Measurements from ENCODE around the gene EYS. TPM values are rescaled to one million over a fixed set of nuclear protein-coding genes. Genes with fewer than 3 reads are reported as not detected.

The EYS gene
- total RNA-seq, 2 donors from 2014 or later, result not detected

GRCh38 chr6:64404396-64404795 is 1302.6 kb downstream of the EYS start:
- Histone ChIP-seq H3K9me3 (no peaks in the 10 kb centered on the region), H3K4me3 (no peak overlapping the region)
- no peak for DNase-seq (ENCODE audit: low spot score)

GRCh38 chr6:64383277-64383676 is 1323.7 kb downstream of the EYS start:
- H3K27me3 ChIP-seq, result no peaks in the 10 kb centered on the region
- H3K36me3 ChIP-seq, result no peaks in the 10 kb centered on the region
- DNase-seq (ENCODE audit: low spot score), result no peak
- H3K4me3 ChIP-seq, result no peak overlapping the region
- H3K4me1 ChIP-seq, result no peaks in the 10 kb centered on the region
- no peak overlapping the region for H3K27ac ChIP-seq
- H3K9me3 ChIP-seq, result no peaks in the 10 kb centered on the region
- TF ChIP-seq, protein P1, sequence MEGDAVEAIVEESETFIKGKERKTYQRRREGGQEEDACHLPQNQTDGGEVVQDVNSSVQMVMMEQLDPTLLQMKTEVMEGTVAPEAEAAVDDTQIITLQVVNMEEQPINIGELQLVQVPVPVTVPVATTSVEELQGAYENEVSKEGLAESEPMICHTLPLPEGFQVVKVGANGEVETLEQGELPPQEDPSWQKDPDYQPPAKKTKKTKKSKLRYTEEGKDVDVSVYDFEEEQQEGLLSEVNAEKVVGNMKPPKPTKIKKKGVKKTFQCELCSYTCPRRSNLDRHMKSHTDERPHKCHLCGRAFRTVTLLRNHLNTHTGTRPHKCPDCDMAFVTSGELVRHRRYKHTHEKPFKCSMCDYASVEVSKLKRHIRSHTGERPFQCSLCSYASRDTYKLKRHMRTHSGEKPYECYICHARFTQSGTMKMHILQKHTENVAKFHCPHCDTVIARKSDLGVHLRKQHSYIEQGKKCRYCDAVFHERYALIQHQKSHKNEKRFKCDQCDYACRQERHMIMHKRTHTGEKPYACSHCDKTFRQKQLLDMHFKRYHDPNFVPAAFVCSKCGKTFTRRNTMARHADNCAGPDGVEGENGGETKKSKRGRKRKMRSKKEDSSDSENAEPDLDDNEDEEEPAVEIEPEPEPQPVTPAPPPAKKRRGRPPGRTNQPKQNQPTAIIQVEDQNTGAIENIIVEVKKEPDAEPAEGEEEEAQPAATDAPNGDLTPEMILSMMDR (IDR thresholded peaks at IDR 0.05), result no peak

More at GRCh38 chr6:64404396-64404795, 1302.6 kb downstream of the EYS start:
- Histone ChIP-seq H3K36me3 (no peaks in the 10 kb centered on the region), H3K27ac (no peak overlapping the region), H3K27me3 (no peaks in the 10 kb centered on the region), H3K4me1 (no peaks in the 10 kb centered on the region)
- TF ChIP-seq, protein P1 (IDR thresholded peaks at IDR 0.05), result no peak

GRCh38 chr6:64376394-64376793 is 1330.6 kb downstream of the EYS start:
- H3K27me3 ChIP-seq, result no peaks in the 10 kb centered on the region
- DNase-seq (ENCODE audit: low spot score), result no peak
- no peak overlapping the region for H3K27ac ChIP-seq

DNA sequence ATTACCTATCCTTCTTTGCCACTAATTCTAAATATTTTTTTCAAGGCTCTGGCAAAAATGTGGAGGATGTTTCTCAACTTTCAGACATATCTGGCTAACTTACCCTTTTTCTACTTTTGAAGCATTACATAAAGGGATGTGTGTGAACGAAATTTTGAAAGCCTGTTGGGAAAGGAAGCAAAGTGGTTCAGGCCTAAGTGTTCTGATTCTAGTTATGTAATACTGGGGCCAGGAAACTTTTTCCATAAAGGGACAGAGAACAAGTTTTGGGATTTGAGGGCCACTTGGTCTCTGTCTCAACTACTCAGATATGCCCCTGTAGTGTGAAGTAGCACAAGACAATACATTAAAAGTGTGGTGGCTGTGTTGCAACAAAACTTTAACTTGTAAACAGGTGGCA is 1349.6 kb downstream of the EYS start:
- Histone ChIP-seq H3K4me1 (no peaks in the 10 kb centered on the region), H3K27me3 (no peaks in the 10 kb centered on the region), H3K9me3 (peaks cover 0 to 4% of the 10 kb centered on the region in 2 donors), H3K27ac (no peak overlapping the region), H3K36me3 (no peaks in the 10 kb centered on the region), H3K4me3 (no peak overlapping the region)
- DNase-seq (ENCODE audit: low spot score), result no peak
- TF ChIP-seq, protein P1 (IDR thresholded peaks at IDR 0.05), result no peak

More at GRCh38 chr6:64376394-64376793, 1330.6 kb downstream of the EYS start:
- Histone ChIP-seq H3K4me1 (no peaks in the 10 kb centered on the region), H3K9me3 (peaks cover 0 to 4% of the 10 kb centered on the region in 2 donors), H3K36me3 (no peaks in the 10 kb centered on the region), H3K4me3 (no peak overlapping the region)
- TF ChIP-seq, protein P1 (IDR thresholded peaks at IDR 0.05), result no peak

DNA sequence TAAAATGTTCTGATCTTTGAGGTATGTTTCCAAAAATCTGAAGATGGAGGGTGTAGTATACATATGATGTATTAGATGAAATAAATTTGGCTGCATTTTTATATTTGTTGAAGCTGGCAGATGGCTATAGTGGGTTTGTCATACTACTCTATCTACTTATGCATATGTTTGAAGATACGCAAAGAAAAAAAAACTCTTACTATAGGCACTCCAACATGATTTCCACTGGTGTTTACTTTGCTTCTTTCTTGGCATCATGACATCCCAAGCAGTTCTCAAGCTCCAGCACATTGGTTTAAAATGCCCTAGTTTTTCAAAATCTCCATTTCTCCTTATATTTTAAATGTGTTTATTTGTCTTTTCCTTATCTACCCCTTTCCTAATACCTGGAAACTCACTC is 1359.6 kb downstream of the EYS start:
- no peaks in the 10 kb centered on the region for H3K4me1 ChIP-seq
- no peak overlapping the region for H3K4me3 ChIP-seq
- DNase-seq (ENCODE audit: low spot score), result no peak
- H3K9me3 ChIP-seq, result no peaks in the 10 kb centered on the region
- no peaks in the 10 kb centered on the region for H3K36me3 ChIP-seq
- H3K27me3 ChIP-seq, result no peaks in the 10 kb centered on the region
- TF ChIP-seq, protein P1 (IDR thresholded peaks at IDR 0.05), result no peak
- no peak overlapping the region for H3K27ac ChIP-seq

DNA sequence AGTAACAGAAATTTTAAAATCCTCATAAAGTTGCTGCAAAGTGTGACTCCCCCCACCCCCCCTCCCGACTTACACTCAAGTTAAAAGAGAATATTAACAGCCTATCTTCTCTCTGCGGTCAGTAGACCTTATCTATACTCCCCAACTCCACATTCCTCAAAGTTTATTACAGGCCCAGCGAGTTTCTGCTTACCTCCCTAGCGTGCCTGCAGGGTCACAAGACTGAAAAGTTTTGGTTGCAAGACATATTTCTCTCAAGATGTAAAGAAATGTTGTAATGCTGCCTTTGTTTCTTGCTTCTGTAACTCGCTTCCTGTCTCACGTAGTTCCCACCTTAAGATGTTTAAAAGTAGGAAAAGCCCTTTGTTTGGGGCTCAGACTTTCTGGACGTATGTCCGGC is 1371.8 kb downstream of the EYS start:
- TF ChIP-seq, protein P1 (IDR thresholded peaks at IDR 0.05), result no peak
- Histone ChIP-seq H3K27me3 (no peaks in the 10 kb centered on the region), H3K36me3 (no peaks in the 10 kb centered on the region), H3K4me3 (no peak overlapping the region), H3K4me1 (no peaks in the 10 kb centered on the region), H3K27ac (no peak overlapping the region), H3K9me3 (no peaks in the 10 kb centered on the region)
- no peak for DNase-seq (ENCODE audit: low spot score)

All from right atrium auricular region (tissue), 2 donors.